ENCODE measurements around the gene PRKAR1B.
"Not testable (repeated sequence)": the region's sequence is repeated elsewhere in the genome, so short reads cannot be mapped to it uniquely, and the experiment has no call there.

Gene PRKAR1B

DNA sequence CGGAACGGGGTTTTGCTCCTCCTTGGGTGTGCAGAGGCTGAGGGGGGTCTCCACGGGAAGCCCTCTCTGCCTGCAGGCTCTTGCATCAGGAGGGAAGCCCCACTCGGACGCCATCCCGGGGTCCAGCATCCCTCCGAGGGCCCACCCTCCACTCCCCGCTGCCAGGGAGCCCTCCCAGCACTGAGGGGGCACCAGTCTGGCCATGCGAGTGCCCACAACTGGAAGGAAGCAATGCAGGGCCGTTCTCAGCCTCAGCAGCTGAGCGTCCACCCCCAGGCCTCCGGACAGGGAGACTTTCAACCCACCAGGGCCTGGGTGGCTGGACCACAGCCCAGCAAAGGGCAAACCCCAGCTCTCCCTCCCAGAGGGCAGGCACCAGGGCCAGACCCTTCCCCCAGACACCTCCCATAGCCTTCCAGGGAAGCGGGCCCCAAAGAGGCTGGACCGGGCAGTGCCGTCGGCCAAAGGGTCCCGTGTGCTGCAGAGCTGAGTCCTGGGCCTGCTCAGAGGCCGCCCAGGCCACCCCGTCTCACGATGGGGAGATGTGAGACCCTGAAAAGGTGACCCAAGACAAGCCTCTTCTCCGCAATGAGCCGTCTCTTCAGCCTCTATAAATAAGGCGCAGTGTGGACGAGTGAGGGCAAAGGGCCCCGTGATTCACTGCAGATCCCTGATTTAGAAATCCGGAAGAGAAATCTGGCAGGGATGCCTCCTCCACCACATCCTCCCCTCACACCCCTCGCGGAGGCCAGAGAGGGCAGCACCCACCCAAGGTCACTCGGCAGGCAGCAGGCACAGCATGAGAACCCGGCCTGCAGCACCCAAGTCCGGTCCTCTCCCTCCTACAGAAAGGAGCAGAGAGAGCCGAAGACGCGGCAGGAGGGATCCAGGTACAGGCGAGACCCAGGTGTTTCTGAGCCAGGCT is 82.4 kb downstream of the PRKAR1B start:
- no peak for DNase-seq (ENCODE audit: low read depth, low spot score)

DNA sequence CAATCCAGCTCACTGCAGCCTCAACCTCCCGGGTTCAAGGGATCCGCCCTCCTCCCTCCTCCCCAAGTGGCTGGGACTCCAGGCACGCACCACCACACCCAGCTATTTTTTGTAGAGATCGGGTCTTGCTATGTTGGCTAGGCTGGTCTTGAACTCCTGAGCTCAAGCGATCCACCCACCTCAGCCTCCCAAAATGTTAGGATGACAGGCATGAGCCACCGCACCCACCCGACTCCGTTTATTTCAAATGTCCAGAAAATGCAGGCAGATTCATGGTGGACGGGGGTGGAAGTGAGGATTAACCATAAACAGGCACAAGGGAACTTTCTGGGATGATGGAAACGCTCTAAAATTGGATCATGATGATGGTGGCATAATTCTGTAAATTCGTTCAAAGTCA is 85.1 kb downstream of the PRKAR1B start:
- no peak for DNase-seq (ENCODE audit: low read depth, low spot score)

DNA sequence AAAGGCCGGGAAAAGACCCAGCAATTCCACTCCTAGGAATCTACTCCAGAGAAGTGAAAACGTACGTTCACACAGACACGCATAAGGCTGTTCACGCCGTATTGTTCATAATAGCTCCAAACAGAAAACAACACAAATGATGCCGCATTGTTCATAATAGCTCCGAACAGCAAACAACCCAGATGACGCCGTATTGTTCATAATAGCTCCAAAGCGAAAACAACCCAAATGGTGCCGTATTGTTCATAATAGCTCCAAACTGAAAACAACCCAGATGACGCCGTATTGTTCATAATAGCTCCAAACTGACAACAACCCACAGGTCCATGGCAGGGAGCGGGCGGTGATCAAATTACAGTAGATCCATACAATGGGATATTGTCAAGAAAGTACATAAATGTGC is 85.8 kb downstream of the PRKAR1B start:
- no peak for DNase-seq (ENCODE audit: low read depth, low spot score)

DNA sequence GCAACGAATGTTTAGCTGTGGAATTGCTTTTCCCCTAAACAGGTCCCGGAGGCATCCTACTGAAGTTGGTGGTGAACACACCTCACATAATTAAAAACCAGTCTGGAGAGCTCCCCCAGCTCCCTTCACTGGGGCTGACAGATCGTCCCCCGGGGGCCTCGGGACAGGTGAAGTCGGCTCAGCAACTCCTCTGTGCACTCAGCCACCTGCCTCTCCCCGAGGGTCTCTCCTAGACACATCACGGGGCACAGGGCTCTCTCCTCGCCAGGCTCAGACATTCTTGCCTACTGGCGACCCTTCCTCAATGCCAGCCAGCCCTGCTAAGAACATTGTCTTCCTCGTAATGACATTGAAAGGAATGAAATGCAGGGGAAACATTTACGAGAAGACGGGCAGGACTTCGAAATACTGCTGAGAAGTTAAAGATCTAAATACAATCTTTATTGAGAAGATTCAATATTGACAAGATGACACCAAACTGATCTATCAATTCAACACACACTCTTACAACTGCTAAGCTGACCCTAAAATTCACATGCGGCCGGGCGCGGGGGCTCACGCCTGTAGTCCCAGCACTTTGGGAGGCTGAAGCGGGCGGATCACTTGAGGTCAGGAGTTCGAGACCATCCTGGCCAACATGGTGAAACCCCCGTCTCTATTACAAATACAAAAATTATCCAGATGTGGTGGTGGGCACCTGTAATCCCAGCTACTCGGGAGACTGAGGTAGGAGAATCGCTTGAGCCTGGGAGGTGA is 88.6 kb downstream of the PRKAR1B start:
- no peak for DNase-seq (ENCODE audit: low read depth, low spot score)

DNA sequence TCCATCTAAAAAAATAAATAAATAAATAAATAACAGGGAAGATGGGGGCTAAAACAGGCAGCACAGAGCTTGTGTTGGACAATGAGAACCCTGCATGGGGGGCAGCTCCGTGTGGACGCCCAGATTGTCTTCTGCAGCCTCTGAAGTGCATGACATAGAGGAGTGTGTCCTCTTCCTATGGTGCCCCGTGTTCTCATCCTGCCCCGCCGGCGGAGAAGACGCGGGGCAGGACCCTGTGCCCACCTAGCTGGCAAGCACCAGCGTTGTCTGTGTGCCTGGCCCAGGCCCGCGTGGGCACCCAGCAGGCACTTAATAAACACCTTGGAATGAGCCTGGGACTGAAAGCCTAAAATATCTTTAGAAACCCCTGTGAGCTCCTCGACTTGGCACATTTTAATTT is 89.3 kb downstream of the PRKAR1B start:
- DNase-seq (ENCODE audit: low read depth, low spot score): no peak

DNA sequence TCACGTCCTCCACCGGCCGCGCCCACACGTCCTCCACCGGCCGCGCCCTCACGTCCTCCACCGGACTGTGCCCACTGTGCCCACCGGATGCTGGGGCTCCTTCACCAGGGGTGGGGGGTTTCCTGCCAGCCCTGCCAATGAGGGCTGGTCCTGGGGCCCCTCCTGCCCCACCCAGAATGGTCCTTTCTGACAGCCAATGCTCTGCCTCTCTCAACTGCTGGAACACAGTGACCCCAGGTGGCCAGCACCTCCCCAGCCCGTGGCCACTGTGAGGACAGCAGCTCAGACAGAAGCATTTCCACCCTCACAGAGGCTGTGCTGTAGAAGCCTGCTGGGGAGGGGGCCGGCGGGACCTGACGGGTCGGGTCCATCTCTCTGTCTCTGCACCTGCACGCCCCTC is 90.7 kb downstream of the PRKAR1B start:
- no peak for DNase-seq (ENCODE audit: low read depth, low spot score)

DNA sequence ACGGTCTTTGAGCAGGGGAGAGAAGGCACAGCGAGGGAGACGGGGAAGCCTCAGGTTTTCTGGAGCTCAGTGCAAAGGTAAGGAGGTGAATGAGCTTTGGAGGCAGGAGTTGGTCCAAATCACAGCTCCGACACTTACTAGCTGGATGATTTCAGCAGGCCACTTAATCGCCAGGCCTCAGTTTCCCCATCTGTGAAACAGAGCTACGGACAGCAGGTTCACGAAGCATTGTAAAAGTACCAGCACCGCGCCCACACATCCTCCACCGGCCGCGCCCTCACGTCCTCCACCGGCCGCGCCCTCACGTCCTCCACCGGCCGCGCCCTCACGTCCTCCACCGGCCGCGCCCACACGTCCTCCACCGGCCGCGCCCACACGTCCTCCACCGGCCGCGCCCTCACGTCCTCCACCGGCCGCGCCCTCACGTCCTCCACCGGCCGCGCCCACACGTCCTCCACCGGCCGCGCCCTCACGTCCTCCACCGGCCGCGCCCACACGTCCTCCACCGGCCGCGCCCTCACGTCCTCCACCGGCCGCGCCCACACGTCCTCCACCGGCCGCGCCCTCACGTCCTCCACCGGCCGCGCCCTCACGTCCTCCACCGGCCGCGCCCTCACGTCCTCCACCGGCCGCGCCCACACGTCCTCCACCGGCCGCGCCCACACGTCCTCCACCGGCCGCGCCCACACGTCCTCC is 91.2 kb downstream of the PRKAR1B start:
- not testable (repeated sequence) for DNase-seq (ENCODE audit: low read depth, low spot score)

DNA sequence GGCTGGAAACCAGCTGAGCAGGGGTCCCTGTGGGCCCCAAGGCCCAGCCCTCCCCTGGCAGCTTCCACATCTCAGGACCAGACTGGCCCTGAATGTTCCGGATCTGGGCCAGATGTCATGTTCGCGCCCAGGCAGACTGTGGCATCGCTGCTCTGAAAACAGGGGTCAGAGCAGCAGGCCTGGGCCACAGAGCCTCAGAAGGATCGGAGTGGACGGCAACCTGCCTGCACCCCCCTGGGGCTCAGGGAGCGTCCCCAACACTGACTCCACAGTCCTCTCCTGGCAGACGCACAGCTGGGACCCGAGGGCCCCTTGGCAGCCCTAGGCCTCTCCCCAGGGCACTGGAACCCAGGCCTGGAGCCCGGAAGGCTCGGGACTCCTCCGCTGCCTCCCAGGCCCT is 91.9 kb downstream of the PRKAR1B start:
- no peak for DNase-seq (ENCODE audit: low read depth, low spot score)

DNA sequence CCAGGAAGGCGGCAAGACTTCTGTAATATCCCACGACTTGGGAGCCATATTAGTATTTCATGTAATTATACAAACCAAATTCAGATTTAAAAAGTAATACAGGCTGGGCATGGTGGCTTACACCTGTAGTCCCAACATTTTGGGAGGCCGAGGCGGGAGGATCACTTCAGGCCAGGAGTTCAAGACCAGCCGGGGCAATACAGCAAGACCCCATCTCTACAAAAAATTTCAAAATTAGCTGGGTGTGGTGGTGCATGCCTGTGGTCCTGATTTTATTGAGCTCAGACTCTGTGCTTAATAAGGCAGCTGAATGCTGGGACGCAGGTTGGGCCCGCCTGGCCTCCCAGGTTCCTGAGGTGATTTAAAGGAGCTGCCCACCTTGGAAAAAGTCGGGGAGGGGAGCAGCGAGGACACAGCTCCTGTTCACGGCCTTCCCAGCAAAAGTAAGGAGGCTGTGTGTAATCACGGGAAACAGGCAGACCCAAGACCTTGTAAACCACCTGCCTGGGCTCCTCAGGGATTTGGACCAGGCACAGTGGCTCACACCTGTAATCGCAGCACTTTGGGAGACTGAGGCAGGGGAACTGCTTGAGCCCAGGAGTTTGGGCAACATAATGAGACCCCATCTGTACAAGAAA is 93.6 kb downstream of the PRKAR1B start:
- no peak for DNase-seq (ENCODE audit: low read depth, low spot score)

DNA sequence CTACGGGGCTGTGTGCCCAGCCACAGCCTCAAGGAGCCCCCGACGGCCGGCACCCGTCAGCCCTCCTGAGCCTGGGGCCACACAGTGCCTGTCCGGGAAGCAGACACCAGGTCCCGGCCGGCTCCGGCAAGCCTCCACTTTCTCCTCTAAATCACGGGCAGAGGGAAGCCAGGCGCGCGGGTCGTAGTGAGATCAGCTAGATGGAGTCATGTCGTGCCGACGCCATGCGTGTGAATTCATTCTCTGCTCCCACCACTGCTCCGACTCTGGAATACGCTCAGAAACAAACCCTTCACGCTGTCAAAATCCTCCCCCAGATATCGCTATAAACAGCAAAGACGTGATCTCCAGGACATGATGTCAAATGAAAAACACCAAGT is 94.3 kb downstream of the PRKAR1B start:
- no peak for DNase-seq (ENCODE audit: low read depth, low spot score)

DNA sequence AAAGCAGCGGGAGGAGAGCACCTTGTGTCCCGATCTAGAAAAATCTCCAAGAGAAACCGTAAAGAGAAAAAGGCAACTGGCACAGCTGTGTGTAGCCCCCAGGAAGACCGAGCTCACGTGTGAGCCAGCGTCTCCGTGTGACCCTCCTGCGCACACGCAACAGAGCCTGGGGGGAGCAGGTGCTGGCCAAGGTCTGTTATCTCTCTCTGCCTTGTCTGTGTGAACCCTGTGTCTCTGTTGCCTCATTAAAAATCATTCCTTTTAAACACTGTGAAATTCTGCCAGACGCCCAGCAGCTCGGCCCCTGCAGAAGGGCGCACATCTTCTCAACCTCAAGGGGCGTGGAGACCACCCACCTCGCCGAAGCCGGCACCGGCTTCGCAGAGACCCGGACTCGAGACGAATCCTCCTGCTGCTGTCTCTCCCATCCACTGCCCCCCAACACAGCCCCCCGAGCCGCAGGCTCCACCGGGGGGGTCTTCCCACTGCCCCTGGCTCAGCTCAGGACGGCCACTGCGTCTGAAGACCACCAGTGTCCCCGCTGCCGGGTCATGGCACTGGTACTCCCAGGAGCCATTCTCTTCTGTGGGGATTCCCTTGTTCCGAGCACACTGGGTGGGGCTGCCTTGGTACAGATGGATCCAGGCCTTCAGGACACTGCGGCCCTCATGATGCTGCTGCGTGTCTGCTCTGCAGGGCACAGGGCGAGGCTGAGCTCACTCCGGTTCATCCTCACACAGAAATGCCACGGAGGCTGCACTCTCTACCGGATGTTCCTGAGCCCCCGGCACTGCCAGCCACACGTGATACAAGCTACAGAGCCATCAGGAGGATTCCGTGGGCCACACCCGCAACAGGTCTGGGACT is 94.9 kb downstream of the PRKAR1B start:
- DNase-seq (ENCODE audit: low read depth, low spot score): no peak

DNA sequence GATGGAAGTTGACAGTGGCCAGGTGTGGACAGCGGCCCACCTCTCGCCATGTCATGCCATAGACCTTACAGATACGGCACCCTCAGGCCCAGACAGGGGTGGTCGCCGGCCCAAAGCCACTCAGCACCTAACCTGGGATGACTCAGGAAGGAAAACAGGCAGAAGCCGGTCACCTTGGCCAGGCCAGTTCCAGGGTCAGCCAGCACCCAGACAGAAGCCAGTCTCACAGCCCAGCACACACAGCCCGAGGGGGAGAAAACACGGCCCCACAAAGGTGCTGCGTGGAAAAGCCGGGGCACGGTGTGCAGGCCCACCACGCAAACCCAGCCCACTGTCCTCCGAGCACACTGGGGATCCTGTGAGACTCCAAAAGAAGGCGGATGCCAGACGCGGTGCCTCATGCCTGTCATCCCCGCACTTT is 95.8 kb downstream of the PRKAR1B start:
- no peak for DNase-seq (ENCODE audit: low read depth, low spot score)

DNA sequence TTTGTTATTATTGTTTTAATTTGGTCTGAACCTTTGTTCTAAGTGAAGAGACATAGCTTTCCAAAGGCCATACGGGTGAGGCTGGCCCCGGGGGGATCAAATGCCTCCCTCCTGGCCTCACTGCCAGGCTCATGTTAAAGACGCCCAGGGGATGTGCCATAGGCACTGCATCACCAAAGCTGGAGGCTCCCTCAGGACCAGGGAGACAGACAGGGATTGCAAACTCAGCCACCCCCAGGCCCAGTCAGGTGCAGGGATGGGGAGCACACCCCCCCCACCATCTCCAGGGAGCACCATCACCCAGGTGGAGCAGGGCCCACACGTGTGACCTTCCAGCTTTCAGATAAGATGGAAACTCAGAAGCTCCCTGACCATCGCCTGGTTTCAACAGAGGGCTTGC is 96.5 kb downstream of the PRKAR1B start:
- DNase-seq (ENCODE audit: low read depth, low spot score): no peak

DNA sequence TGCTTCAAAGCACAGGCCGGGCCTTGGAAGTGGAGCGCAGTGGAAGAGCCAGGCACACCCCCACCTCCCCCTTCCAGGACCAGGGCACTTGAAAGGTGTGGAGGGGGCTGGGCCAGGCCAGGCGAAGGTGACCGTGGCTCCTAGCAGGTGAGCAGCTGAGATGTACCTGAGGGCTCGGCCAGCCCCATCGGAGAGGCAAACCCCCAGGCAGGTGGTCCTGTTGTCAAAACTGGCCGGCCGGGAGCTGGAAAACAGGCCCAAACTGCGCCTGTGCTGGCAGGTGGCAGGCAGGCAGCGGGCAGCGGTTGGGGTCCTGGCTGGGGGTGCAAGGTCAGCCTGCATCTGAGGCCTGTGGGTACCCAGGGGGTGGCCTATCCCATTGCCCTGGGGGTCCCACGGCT is 97.0 kb downstream of the PRKAR1B start:
- no peak for DNase-seq (ENCODE audit: low read depth, low spot score)

DNA sequence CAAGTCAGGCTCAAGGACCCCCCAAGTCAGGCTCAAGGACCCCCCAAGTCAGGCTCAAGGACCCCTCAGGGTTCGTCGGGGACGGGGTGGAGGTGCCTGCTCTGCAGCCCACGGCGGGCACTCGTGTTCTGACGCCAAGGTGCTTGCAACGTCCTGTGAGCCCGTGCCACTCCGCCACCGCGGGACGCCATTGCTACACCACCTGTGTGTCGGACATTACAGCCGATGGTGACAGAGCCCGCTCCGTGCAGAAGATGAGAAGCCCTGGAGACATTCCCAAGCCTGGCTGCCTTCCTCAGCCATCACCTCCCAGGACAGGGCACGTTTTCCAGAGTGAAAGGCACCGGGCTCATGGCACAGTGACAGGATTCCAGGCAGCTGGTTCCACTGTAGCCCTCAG is 98.3 kb downstream of the PRKAR1B start:
- DNase-seq (ENCODE audit: low read depth, low spot score): no peak

DNA sequence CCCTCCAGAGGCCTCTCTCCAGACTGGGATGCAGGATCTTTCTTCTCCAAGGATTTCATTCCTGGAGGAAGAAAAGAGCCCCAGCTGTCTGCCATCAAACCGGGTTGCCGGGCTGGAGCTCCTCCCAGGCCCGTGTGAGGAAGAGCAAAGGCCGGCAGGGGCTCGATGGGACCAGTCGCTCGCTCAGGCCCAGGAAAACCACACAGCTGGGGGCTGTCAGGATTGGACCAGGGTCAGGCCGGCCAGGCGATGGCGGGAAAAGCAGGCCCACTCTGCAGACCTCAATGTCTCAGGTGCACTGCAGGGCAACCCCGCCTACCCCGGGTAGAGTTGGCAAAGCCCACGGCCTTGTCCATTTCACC is 98.7 kb downstream of the PRKAR1B start:
- DNase-seq (ENCODE audit: low read depth, low spot score): no peak

DNA sequence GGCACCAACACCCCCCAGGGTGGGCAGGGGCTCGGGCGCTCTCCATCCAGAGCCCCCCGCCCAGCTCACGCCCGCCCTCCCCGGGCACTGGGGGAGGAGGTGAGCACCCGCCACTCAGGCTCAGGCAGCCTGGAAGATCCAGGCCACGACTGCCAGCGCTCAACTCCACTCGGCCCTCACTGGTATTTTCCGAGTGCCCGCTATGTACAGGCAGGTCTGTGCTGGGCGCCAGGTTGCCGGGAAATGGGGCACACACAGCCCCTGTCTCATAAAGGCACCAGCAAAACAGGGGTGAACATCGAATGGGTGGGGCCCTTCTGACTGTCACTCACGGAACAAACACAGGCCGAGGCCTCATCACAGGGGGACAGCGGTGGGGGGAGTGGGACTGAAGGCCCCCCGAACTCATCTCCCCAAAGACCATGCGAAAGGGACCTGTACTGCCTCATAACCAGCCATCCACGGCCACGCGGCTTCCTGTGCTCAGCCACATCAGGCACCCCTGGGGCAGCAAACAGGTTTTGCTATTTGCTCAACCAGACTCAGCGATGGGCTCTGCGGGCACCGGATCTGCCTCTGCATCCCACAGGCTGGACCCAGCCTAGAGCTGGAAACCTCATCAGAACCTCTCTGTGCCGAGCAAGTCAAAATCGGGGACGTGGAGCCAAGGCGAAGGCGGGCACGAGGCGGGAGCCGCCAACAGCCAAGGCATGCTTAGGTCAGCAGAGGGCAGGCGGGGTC is 99.2 kb downstream of the PRKAR1B start:
- DNase-seq (ENCODE audit: low read depth, low spot score): no peak

DNA sequence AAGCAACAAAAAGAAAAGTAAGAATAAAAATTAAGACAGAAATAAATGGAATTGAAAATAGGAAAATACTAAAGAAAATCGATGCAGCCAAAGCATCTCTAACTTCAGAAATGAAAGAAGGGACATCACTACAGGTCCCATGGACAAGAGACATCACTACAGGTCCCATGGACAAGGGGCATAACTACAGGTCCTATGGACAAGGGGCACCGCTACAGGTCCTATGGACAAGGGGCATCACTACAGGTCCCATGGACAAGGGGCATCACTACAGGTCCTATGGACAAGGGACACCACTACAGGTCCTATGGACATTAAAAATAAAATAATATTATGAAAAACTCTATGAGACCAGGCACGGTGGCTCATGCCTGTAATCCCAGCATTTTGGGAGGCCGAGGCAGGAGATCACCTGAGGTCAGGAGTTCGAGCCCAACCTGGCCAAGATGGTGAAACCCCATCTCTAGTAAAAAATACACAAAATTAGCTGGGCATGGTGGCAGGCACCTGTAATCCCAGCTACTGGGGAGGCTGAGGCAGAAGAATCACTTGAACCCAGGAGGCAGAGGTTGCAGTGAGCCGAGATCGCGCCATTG is 101.6 kb downstream of the PRKAR1B start:
- DNase-seq (ENCODE audit: low read depth, low spot score): no peak

DNA sequence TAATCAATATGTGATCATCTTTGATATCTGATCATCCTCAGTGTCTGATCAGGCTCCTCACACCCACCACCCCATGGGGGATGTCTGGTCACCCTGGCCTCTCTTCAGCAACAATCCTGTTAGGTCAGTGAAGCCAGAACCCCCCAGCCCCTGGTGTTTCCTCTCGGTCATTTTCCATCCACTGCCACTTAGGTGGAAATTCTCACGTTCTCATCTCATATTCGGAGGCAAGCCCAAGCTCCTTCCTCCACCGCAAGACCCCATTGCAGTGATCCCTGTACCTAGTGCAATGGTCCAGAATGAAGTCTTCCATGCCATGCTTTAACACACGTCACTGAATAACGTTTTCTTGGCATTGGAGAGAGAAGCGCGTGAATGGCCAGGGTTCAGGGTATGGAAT is 103.6 kb downstream of the PRKAR1B start:
- DNase-seq (ENCODE audit: low read depth, low spot score): no peak

Measured in activated naive CD8-positive, alpha-beta T cell treated with anti-CD3 and anti-CD28 coated beads, Interleukin-2, amount 50 U/mL, for 16 hours (primary cell).